HS-5 (cell line): ENCODE data around the gene G6PC2.
"Not testable (repeated sequence)": the region's sequence is repeated elsewhere in the genome, so short reads cannot be mapped to it uniquely, and the experiment has no call there.

Experiments
- DNase-seq: peaks from one replicate; pipeline ENCODE4 v3.0.0-alpha.2; 2012; ENCODE audit warnings: low read depth

G6PC2 gene

DNA sequence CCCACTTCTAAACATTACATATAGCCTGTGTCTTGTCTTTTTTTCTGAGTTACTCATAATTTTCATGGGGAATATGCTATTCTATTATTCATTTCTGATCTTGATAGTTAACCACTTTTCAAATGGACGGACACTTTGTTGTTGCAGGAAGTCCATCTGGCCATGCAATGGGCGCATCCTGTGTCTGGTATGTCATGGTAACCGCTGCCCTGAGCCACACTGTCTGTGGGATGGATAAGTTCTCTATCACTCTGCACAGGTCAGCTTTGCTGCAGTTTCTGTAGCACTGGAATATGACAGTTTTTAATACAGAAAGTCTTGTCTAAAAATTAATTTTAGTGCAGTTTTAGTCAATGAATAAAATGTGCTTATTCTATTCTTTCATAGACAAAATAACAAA lies 3.3 kb downstream of the G6PC2 start:
- DNase-seq = no peak

- DNase-seq = no peak
These were observed 7.0 kb downstream of the G6PC2 start for GRCh38 chr2:168907940-168908662.

GRCh38 chr2:168910330-168910729 lies 9.2 kb downstream of the G6PC2 start:
- DNase-seq = no peak

GRCh38 chr2:168912466-168912865 lies 11.4 kb downstream of the G6PC2 start:
- no peak for DNase-seq

DNA sequence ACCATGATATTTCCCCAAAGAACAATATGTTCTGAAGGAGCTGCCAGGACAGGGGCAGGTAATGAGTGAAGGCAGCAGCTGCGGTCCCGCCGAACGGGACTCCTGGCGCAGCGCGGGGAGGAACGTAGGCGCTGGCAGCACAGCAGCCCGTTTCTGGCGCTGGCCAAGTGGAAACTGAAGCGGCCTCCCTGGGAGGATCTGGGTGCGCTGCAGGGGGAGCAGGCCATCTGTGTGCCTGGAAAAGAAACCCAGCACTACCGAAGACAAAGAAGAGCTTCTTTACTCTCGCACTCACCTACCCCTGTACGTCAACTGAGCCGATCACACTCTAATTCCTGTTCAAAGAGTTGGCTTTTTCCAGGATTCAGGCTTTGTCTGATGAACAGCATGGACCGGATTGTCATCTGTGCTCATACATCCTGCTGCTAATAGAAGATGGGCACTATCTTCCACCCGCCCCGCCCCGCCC lies 11.8 kb downstream of the G6PC2 start:
- no peak for DNase-seq

GRCh38 chr2:168913495-168913894 lies 12.4 kb downstream of the G6PC2 start:
- no peak for DNase-seq

DNA sequence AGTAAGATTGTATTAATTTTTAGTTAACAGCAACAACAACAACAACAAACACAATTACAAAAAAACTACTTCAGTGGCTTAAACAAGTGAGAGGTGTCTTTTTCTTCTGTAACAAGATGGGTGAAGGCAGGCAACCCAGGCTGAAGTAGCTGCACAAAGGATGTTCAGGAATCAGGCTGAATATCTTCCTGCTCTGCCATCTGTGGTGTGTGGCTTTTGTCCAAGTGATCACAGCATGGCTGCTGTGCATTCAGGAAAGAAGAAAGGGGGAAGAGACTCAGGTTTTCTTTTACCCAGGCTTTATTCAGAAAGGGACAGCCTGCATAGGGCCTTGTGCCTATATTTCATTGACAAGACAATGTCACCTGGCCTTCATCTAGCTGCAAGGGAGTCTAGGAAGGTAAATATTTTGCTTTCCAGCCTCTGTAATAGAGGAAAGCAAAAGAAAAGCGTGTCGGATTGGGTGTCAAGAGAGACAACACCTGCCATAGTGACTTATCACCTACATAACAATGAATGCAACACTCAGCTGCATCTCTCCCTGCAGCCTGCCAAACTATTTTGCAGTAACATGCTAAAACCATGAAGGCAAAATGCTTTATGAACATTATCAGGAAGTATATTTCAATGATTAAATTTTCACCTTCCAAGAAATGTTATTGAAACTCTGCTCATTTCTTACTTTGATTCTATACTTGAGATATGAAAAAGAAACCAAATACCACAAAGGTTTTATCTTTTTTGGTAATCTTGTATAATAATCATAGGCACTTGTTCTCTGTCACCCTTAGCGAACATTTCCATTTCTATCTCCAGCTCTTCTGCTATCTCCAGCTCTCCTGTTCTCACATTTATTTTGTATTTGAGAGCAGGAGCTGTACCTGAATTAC lies 14.6 kb downstream of the G6PC2 start:
- no peak for DNase-seq

GRCh38 chr2:168916331-168916675 lies 15.2 kb downstream of the G6PC2 start:
- DNase-seq = no peak

DNA sequence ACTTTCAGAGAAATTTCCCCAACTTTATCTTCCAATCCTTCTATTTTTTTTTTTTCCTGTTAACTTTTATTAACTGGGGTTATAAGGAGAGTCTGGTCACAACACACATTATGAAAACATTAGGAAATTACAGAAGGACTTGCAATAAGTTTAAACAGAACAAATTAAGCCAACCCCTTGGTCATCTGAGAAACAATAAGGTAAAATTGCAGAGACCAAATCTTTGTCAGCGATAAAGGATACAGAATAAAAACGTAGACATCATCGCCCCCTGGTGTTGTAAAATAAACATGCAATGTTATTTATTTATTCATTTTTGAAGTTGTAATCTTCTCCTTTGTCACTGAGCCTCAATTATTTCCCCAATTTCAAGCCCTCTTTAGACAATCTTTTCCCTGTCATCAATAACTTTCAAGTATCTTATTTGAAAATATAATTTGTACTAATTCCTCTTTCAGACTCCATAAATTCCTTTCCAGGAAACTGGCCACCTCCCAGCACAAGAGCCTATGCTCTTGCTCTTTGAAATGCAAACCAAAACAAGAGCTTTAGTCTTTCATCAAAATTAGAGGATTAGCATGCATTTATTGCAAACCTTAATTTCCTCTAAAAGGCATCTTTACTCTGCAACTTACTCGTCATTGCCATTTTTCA lies 19.5 kb downstream of the G6PC2 start:
- no peak for DNase-seq

- DNase-seq = no peak
These were observed 25.7 kb downstream of the G6PC2 start for GRCh38 chr2:168926621-168927386.

- no peak for DNase-seq
These were observed 27.2 kb downstream of the G6PC2 start for GRCh38 chr2:168928113-168928831.

DNA sequence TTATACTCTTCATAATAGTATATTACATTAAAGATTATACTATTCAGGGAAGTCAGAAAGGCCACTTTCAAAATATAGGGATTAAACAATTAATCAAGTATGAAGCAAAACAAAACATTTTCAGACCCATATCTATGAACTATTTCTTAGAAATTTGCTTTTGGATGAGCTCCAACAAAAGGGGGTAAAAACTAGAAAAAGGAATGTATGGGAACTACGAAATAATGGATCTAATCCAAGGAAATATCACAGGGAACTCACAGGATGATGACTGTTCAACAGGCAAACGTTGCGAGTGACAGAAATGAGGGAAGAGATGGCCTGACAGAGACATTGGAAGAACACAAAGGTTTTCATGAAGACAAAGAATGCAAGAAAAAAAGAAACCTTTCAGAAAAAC lies 27.9 kb downstream of the G6PC2 start:
- no peak for DNase-seq

DNA sequence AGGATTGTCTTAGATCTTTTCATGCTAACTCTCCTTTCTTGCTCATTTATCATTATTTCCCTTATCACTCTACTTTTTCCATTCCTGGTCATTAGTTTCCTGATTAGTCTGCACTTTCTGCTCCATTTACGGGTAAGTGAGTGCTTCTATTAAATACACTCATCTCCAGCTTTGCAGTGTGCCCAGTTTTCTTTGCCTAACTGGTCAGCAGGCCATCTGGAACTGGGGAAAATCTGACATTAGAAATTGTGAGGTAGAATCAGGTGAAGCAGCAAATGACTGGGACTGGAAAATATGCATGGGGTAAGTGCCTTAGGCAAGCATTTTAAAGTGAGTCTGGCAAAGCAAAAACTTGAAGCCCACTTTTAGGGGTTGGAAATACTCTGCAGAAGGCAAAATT lies 29.2 kb downstream of the G6PC2 start:
- DNase-seq = no peak

DNA sequence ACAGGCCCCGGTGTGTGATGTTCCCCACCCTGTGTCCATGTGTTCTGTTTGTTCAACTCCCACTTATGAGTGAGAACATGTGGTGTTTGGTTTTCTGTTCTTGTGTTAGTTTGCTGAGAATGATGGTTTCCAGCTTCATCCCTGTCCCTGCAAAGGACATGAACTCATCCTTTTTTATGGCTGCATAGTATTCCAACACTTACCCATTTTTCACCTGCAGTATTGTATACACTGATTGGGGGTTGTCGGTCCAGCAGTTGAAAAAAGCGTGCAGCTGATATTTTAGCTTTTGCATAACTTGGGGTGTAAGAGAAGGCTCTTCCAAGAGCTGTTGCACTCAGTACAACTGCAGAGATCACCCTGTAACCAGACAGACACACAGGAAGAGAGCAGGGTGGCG lies 31.1 kb downstream of the G6PC2 start:
- DNase-seq = not testable (repeated sequence)

DNA sequence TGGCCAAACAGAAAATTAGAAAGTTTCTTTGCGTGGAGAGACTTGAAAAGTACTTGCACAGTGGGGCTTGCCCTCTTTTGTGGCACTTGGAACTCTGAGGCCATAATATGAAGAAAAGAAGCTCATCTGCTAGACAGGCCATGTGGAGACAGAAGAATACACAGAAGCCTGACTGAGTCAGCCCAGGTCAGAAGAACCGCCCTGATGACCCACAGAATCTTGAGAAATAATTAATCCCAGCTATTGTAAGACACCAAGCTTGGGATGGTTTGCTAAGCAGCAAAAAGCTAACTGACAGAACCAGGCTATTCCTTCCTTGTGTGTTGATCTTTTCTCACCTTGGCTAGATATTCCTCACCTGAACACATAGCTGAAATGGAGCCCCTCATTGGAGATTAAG lies 33.7 kb downstream of the G6PC2 start:
- DNase-seq = no peak

- peak; percentile 80 for DNase-seq
These were observed 34.9 kb downstream of the G6PC2 start for GRCh38 chr2:168935810-168936581.

DNA sequence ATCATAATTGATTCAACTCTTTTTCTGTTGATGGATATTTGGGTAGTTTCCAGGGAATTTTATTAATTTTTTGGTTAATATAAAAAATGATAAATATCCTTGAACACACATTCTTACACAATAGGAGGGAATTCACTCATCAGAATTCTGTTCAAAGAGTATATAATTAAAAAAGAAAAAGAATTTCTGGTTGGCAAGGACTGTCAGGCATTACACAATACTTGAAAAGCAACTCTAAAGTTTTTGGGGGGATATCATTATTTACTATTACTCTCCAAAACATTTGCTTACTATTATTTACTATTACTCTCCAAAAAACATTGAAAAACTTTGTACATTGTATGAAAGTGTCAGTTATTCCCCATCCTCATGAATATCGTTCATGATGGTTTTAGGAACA lies 38.0 kb downstream of the G6PC2 start:
- no peak for DNase-seq

GRCh38 chr2:168939918-168940317 lies 38.8 kb downstream of the G6PC2 start:
- no peak for DNase-seq

DNA sequence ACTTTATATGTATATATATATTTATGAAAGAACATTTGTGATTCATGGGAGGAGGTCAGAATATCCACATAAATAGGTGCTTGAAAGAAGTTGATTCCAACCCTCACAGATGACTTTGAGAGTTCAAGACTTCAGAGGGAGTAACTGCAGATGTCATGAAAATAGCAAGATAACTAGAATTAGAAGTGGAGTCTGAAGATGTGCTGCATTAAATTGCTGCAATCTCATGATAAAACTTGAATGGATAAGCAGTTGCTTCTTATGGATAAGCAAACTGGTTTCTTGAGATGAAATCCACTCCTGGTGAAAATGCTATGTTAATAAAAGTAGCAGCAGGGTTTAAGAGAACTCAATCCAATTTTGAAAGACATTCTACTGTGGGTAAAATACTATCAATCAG lies 40.2 kb downstream of the G6PC2 start:
- no peak for DNase-seq

- DNase-seq = no peak
These were observed 43.0 kb downstream of the G6PC2 start for GRCh38 chr2:168944065-168944464.

DNA sequence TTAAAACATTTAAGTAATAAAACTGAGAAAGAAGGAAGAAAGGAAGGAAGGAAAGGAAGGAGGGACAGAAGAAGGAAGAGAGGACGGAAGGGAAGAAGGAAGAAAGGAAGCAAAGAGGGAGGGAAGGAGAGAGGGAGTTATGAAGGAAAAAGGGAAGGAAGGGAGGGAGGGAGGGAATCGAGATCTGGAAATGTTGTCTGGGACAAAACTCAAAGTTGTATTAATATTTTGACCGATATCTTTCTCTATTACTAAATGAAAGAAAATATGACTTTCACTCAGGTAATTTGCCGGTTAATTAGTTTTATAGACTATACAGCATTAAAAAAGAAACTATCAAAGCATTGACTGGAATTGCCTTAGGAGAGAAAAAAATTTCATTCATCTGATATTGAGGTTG lies 44.4 kb downstream of the G6PC2 start:
- no peak for DNase-seq
